ENCODE measurements around the gene FGF18. TPM values are rescaled to one million over a fixed set of nuclear protein-coding genes. Genes with fewer than 3 reads are reported as not detected.

The FGF18 gene
- total and polyA plus RNA-seq, 2 of the 4 experiments (the other 2 are of a cell fraction) = 0.15 TPM; not detected in 1

- TF ChIP-seq CTCF (conservative IDR thresholded peaks at IDR 0.05; ENCODE audit: low read depth, low read length) = no peak
Observed at GRCh38 chr5:171416160-171417049, 3.0 kb upstream of the FGF18 start (continued).
